Activated T-helper 2 cell treated with anti-CD3 and anti-CD28 coated beads, Interferon-gamma antibody, Interleukin-2, Interleukin-4, amounts not matched to agents 10 μg/mL and 5 μg/mL and 100 μg/mL, durations not matched to agents 14 hours and 24 hours and 36 hours (primary cell): Measurements from ENCODE around the gene SOX2. TPM values are rescaled to one million over a fixed set of nuclear protein-coding genes. Genes with fewer than 3 reads are reported as not detected.

Experiments
- DNase-seq: peaks from one replicate; pipeline ENCODE4 v3.0.0; 2021; ENCODE audit warnings: low spot score
- H3K27ac Mint-ChIP-seq: one replicate; pipeline ENCODE4 v1.8.0; 2021; ENCODE audit warnings: mixed read lengths
- H3K27me3 Mint-ChIP-seq: one replicate; pipeline ENCODE4 v1.8.0; 2021; ENCODE audit warnings: low read depth, mixed read lengths
- H3K36me3 Mint-ChIP-seq: one replicate; pipeline ENCODE4 v1.8.0; 2021; ENCODE audit warnings: low read depth, mixed read lengths
- H3K4me1 Mint-ChIP-seq: one replicate; pipeline ENCODE4 v1.8.0; 2021; ENCODE audit warnings: low read depth, mixed read lengths
- H3K4me3 Mint-ChIP-seq: one replicate; pipeline ENCODE4 v1.8.0; 2021; ENCODE audit warnings: low read depth, mild to moderate bottlenecking, moderate library complexity, mixed read lengths
- H3K9me3 Mint-ChIP-seq: one replicate; pipeline ENCODE4 v1.8.0; 2021; ENCODE audit warnings: mixed read lengths
- intact Hi-C: fragments of 100-400 bp; cut with micrococcal nuclease; formaldehyde crosslinking; loops from one replicate; pipeline ENCODE4 v1.15.1; 2023
- total RNA-seq: library from RNA; stranded (reverse); gene quantifications from 2 replicates; pipeline ENCODE4 v1.2.3, GENCODE V29; 2022

SOX2 gene
- total RNA-seq, 1 donor from 2014 or later: not detected

GRCh38 chr3:181710345-181711291 is 1.1 kb upstream of the SOX2 start:
- intact Hi-C loops: loop anchor here (1.0 to 2.0 kb wide), 2 partner anchors 10 to 16 kb away; no protein-coding TSS in a partner anchor
- Mint-ChIP-seq H3K4me3 (no peak overlapping the region), H3K36me3 (no peaks in the 10 kb centered on the region), H3K4me1 (peaks cover 6% of the 10 kb centered on the region), H3K27ac (no peak overlapping the region), H3K27me3 (peaks cover 62% of the 10 kb centered on the region), H3K9me3 (no peaks in the 10 kb centered on the region)
- DNase-seq: no peak

GRCh38 chr3:181712226-181712552 is 464 bp downstream of the SOX2 start:
- Mint-ChIP-seq H3K36me3 (no peaks in the 10 kb centered on the region), H3K27ac (no peak overlapping the region), H3K9me3 (no peaks in the 10 kb centered on the region), H3K4me3 (no peak overlapping the region), H3K27me3 (peaks cover 64% of the 10 kb centered on the region), H3K4me1 (peaks cover 6% of the 10 kb centered on the region)
- intact Hi-C loops: no loop called here
- DNase-seq: no peak

- peaks cover 65% of the 10 kb centered on the region for H3K27me3 Mint-ChIP-seq
- no peak for DNase-seq
- H3K4me3 Mint-ChIP-seq: no peak overlapping the region
- H3K9me3 Mint-ChIP-seq: no peaks in the 10 kb centered on the region
- intact Hi-C loops: loop anchor here (1.0 kb wide), 1 partner anchor 11 kb away; no protein-coding TSS in a partner anchor
- no peaks in the 10 kb centered on the region for H3K36me3 Mint-ChIP-seq
- H3K27ac Mint-ChIP-seq: no peak overlapping the region
- peaks cover 6% of the 10 kb centered on the region for H3K4me1 Mint-ChIP-seq
Measured at GRCh38 chr3:181712553-181713279, 991 bp downstream of the SOX2 start.

GRCh38 chr3:181713280-181713647 is 1.5 kb downstream of the SOX2 start:
- H3K27ac Mint-ChIP-seq: no peak overlapping the region
- DNase-seq: no peak
- intact Hi-C loops: loop anchor here (1.0 kb wide), 1 partner anchor 10 kb away; no protein-coding TSS in a partner anchor
- no peak overlapping the region for H3K4me3 Mint-ChIP-seq
- H3K4me1 Mint-ChIP-seq: peaks cover 6% of the 10 kb centered on the region
- no peaks in the 10 kb centered on the region for H3K9me3 Mint-ChIP-seq
- H3K36me3 Mint-ChIP-seq: no peaks in the 10 kb centered on the region
- H3K27me3 Mint-ChIP-seq: peaks cover 65% of the 10 kb centered on the region

GRCh38 chr3:181713676-181714612 is 2.2 kb downstream of the SOX2 start:
- H3K9me3 Mint-ChIP-seq: no peaks in the 10 kb centered on the region
- no peak overlapping the region for H3K4me3 Mint-ChIP-seq

GRCh38 chr3:181715571-181716340 is 4.0 kb downstream of the SOX2 start:
- intact Hi-C loops: no loop called here
- peaks cover 76% of the 10 kb centered on the region for H3K27me3 Mint-ChIP-seq
- H3K27ac Mint-ChIP-seq: no peak overlapping the region

More at GRCh38 chr3:181713676-181714612, 2.2 kb downstream of the SOX2 start:
- DNase-seq: no peak
- H3K27ac Mint-ChIP-seq: no peak overlapping the region
- peaks cover 6% of the 10 kb centered on the region for H3K4me1 Mint-ChIP-seq
- peaks cover 68% of the 10 kb centered on the region for H3K27me3 Mint-ChIP-seq
- intact Hi-C loops: loop anchor here (1.0 kb wide), 2 partner anchors 9 to 11 kb away; no protein-coding TSS in a partner anchor
- no peaks in the 10 kb centered on the region for H3K36me3 Mint-ChIP-seq

GRCh38 chr3:181716966-181717365 is 5.2 kb downstream of the SOX2 start:
- Mint-ChIP-seq H3K36me3 (no peaks in the 10 kb centered on the region), H3K9me3 (no peaks in the 10 kb centered on the region), H3K27me3 (peaks cover 88% of the 10 kb centered on the region), H3K4me3 (no peak overlapping the region), H3K4me1 (peaks cover 4% of the 10 kb centered on the region), H3K27ac (no peak overlapping the region)
- no peak for DNase-seq
- intact Hi-C loops: no loop called here

More at GRCh38 chr3:181715571-181716340, 4.0 kb downstream of the SOX2 start:
- DNase-seq: no peak
- H3K36me3 Mint-ChIP-seq: no peaks in the 10 kb centered on the region
- H3K4me1 Mint-ChIP-seq: peaks cover 4% of the 10 kb centered on the region
- H3K9me3 Mint-ChIP-seq: no peaks in the 10 kb centered on the region
- no peak overlapping the region for H3K4me3 Mint-ChIP-seq

GRCh38 chr3:181717549-181718171 is 5.9 kb downstream of the SOX2 start:
- Mint-ChIP-seq H3K9me3 (no peaks in the 10 kb centered on the region), H3K4me3 (no peak overlapping the region), H3K36me3 (no peaks in the 10 kb centered on the region), H3K27me3 (peaks cover 93% of the 10 kb centered on the region), H3K27ac (no peak overlapping the region), H3K4me1 (peaks cover 4% of the 10 kb centered on the region)
- DNase-seq: no peak
- intact Hi-C loops: no loop called here

GRCh38 chr3:181718369-181718768 is 6.6 kb downstream of the SOX2 start:
- DNase-seq: no peak
- intact Hi-C loops: no loop called here
- H3K4me1 Mint-ChIP-seq: peaks cover 4% of the 10 kb centered on the region
- no peaks in the 10 kb centered on the region for H3K9me3 Mint-ChIP-seq
- no peak overlapping the region for H3K4me3 Mint-ChIP-seq
- no peaks in the 10 kb centered on the region for H3K36me3 Mint-ChIP-seq
- H3K27ac Mint-ChIP-seq: no peak overlapping the region
- H3K27me3 Mint-ChIP-seq: peaks cover 93% of the 10 kb centered on the region

GRCh38 chr3:181718987-181719911 is 7.5 kb downstream of the SOX2 start:
- H3K27ac Mint-ChIP-seq: no peak overlapping the region
- intact Hi-C loops: no loop called here

More at GRCh38 chr3:181718987-181719911, 7.5 kb downstream of the SOX2 start:
- Mint-ChIP-seq H3K9me3 (peaks cover 1% of the 10 kb centered on the region), H3K27me3 (peaks cover 96% of the 10 kb centered on the region), H3K4me3 (no peak overlapping the region), H3K4me1 (peaks cover 2% of the 10 kb centered on the region), H3K36me3 (peaks cover 5% of the 10 kb centered on the region)
- DNase-seq: no peak
